NCI-H1048 (cell line): ENCODE data around the gene TNNT3.

Experiments
- DNase-seq: peaks from one replicate; lab custom pipeline; 2025; lab: John Stamatoyannopoulos, UW

TNNT3 gene

GRCh38 chr11:1923201-1923956 is 3.9 kb downstream of the TNNT3 start:
- no peak for DNase-seq

DNA sequence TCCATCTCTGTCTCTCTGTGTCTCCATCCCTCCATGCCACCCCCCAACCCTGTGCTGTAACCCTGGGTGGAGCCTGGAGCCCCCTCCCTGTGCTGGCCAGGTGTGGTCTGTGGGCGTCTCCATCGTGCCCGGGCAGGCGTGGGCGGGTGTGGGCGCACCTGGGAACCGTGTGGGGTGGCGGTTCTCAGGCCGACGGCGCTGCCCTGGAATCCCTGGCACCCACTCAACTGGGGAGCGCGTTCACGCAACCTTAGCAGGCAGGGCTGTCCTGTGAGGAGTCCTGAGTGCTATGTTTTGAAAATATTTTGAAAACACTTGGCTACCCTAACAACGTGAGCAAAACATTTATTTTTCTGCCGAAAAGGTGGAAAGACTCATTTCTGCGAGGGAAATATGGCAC is 4.7 kb downstream of the TNNT3 start:
- no peak for DNase-seq

DNA sequence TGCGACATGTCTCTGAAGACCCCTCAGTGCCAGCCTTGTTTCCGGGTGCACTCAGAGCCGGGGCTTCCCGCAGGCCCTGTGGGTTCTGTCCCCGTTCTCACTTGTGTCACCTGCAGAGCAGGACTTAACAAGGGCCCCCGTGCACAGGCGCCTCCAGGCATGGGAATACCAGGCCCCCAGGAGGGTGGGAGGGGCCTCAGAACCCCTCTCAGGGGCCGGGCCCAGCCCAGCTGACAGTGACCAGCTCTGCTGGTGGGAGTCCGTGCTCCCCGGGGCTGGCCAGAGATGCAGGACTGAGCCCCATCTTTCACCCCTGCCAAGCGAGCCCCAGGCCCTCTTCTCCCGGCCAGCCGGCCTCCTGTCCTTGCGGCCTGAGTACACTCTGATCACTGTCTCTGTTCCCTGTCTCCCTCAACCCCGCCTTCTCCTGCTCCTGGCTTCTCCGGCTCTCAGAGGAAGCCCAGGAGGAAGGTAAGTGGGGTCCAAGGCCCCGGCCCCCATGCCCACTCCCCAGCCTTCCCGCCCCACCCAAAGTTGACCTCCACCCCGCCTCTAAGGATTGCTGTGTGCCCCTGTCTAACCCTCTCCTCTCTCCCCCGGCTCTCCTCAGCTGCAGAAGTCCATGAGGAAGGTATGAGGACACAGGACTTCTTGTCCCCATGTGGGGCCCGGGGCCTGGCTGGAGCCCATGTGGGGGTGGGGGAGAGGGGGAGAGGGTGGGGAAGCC is 5.3 kb downstream of the TNNT3 start:
- no peak for DNase-seq

- DNase-seq, result no peak
Measured at GRCh38 chr11:1925373-1926155, 6.1 kb downstream of the TNNT3 start.

DNA sequence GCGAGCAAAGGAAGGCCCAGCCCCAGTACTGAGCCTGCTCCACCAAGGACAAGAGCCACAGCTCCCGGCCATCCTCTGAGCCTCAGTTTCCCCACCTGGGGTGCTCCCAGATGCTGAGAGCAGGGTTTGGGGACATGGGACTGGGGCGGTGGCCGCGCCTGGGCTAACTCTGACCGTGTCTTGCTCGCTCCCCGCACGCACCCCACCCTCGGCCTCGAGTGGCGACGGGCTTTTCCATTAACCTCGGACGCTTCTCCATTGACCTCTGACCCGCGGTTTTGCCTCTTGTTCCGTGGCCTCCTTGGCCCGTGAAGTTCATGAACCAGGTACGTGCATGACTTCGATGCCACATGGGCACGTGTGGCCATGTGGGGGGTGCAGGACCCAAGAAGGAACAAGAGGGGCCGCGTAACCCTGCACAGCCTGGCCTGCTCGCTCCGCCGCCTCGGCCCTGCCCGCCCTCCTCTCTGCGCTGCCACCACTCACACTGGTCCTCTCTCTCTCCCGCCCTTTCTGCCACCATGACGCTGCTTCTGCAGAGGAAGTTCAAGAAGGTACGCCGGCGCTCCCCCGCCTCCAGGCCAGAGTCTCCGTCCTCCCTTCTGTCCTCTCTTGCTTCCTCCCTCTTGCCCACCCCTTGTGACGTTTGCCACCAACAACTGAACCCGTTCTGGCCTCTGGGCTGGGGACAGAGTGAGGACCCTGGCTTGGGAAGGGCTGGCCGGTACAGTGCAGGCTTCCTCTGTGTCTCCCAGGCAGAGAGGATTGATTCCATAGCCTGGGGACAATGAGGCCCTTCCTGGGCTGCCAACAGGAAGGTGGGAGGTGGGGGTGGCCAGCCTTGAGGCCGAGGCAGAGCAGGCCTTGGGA is 6.9 kb downstream of the TNNT3 start:
- no peak for DNase-seq

DNA sequence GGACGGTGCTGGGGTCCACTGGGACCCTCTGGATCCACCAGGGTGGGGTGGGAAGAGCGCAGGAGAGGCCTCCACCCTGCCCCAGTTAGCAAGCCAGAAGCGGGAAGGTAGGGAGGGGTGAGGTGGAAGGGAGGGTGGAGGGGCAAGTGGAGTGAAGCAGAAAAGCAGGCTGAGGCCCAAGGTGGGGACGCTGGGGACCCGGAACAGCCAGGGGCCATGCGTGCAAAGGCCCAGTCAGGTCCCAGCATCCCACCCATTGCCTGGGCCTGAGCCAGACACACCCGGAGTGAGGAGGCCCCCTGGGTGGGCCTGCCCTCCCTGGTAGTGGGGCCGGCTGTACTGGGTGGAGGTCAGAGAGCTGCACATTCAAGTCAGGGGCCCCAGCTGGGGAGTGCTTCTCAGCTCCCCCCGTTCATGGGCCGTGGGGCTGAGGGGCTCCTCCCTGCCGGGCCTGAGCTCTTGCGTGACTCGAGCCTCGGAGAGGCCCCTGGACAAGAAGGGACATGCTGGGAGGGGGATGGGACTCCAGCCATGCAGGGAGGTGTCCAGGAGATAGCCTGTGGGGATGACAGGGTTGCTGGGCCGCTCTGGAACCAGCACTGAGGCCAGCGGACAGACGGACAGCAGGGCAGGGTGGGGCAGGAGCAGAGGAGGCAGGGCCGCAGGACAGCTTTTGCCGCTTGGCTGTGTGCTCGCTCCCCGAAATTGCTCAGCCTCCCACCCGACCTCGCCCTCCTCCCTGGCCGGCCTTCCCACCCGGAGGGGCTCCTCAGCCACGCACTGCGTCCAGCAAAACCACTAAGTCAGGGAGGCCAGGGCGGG is 7.7 kb downstream of the TNNT3 start:
- DNase-seq, result no peak

DNA sequence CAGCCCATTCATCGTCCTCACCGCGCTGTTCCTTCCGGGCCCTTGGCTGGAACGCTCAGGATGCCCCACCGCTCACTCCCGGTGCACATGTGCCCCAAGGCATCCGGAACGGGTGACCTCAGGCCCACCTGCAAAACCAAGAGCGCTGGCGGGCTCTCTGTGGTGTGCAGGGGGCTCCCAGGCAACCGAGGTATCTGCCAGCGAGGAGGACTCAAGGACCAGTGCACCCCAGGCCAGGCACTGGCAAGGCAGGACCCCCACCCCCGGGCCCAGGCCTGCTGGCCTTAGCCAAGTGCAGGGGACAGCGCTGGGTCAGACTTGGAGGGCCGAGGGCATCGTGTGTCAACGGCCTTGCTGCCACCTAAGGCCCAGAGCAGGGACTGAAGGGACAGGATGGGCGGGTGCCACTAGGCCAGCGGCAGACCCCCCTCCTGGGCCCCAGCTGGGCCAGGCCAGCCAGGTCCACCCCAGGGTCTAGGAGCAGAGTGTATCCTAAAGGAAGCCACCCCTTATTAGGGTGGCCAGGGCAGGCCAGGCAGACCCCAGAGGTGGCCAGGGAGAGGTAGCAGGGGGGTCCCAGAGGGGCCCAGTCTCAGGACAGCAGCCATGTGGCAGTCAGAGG is 8.5 kb downstream of the TNNT3 start:
- no peak for DNase-seq

GRCh38 chr11:1928470-1928890 is 9.0 kb downstream of the TNNT3 start:
- DNase-seq, result no peak

DNA sequence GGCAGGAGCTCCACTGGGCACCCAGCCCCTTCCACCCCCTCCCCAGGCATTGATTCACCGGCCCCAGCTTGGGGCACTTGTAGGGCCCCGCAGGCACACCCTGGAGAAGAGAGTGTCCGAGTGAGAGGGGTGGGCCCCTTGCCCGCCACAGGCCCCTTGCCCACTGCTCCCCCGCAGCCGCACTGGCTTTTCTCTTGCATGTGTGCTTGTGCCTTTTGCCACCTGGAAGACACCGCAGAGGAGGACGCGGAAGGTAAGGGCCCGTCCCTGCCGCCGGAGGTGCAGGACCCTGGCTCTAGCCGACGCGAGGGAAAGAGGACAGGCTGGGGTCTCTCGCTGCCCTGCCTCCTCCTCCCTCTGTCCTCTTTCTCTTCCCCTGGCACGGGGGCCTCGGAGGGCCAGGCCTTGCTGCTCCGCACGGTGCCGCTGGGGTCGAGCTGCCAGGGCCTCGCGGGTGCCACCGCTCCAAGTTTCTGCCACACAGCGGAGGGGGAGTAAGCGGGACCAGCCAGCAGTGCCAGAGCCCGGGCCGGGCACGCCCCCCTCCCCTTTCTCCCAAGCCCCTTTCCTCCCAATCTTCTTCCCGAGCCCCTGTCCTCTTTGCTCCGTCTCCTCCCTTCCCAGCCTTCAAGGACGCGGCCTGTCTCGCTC is 9.5 kb downstream of the TNNT3 start:
- no peak for DNase-seq

DNA sequence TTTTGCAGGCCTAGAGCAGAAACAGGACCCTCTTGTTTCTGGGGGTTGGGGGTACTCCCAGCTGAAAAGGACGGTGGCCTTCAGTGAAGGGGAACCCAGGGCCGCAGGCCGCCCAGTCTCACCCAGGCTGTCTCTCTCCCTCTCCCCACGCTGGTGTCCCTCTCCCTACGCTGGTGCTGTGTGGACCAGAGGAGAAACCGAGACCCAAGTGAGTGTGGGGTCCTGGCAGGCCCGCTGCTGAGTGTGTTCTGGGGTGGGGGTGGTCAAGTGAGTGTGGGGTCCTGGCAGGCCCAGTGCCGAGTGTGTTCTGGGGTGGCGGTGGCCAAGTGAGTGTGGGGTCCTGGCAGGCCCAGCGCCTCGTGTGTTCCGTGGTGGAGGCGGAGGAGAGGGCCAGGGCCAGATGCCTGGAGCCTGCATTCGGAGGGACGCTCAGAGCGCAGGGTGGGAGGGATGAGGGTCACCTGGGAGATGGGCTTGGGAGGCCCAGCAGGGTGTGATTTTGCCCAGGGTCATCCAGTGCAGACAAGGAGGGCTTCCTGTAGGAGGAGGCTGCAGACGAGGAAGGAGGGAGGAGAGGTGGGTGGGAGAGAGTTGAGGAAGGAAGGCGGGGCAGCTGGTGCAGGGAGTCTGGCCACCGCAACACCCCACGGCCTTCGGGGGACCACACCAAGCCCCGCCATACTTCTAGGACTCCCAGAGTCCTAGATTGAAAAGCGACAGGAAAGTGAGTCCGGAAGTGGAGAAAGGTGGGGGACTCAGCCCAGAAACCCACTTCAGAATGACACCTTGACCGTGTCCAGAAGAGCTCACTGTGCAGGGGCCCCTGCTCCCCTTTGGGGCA is 10.3 kb downstream of the TNNT3 start:
- no peak for DNase-seq

GRCh38 chr11:1930462-1930830 is 10.9 kb downstream of the TNNT3 start:
- no peak for DNase-seq

- no peak for DNase-seq
Measured at GRCh38 chr11:1931341-1932104, 12.0 kb downstream of the TNNT3 start.

DNA sequence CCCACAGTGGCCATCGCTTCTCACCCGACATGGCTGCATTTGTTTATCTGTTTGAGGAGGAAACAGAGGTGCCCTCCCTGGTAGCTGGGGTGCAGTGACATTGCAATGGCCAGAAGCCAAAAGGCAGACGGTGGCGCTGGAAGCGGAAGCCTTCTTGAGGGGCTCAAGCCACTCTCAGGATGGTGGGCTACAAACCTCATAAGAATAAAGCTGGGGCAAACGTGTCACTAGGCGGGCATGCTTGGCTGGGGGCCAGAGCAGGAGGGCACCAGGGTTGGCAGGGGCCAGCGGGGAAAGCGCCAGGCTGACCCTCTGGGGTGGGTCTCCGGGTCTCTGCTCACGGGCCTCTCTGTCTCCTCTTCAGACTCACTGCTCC is 12.6 kb downstream of the TNNT3 start:
- no peak for DNase-seq

GRCh38 chr11:1932681-1933080 is 13.2 kb downstream of the TNNT3 start:
- DNase-seq, result no peak

DNA sequence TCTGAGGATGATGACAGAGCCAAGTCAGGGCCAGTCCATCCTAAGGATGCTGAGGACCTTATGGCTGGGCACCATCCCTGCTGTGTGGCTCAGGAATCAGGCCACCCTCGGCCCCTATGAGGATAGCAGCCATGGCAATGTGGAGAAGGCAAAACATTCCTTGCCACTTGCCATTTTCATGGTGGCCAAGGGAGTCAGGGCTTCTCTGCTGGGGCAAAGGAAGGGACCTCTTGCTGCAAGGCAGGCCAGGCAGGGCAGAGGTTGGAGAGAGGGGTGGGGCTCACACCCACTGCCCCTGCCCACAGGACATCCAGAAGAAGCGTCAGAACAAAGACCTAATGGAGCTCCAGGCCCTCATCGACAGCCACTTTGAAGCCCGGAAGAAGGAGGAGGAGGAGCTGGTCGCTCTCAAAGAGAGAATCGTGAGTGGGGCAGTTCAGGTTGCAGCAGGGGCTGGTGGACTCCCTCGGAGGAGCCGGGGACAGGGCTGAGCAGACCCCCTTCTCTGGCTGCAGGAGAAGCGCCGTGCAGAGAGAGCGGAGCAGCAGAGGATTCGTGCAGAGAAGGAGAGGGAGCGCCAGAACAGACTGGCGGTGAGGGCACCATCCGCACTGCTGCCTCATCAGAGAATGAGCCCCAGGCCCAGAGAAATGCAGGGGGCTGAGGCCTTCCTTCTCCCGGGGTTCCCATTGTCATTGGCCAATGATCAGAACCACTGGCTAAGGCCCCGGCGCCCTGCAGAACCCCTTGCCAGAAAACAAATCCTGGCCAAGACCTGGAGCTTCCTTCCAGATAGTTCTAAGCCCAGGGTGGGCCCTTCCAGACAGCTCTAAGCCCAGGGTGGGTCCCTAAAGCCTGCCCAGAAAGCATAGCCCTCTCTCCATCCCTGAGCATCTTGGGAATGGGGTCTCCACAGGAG is 14.2 kb downstream of the TNNT3 start:
- no peak for DNase-seq

DNA sequence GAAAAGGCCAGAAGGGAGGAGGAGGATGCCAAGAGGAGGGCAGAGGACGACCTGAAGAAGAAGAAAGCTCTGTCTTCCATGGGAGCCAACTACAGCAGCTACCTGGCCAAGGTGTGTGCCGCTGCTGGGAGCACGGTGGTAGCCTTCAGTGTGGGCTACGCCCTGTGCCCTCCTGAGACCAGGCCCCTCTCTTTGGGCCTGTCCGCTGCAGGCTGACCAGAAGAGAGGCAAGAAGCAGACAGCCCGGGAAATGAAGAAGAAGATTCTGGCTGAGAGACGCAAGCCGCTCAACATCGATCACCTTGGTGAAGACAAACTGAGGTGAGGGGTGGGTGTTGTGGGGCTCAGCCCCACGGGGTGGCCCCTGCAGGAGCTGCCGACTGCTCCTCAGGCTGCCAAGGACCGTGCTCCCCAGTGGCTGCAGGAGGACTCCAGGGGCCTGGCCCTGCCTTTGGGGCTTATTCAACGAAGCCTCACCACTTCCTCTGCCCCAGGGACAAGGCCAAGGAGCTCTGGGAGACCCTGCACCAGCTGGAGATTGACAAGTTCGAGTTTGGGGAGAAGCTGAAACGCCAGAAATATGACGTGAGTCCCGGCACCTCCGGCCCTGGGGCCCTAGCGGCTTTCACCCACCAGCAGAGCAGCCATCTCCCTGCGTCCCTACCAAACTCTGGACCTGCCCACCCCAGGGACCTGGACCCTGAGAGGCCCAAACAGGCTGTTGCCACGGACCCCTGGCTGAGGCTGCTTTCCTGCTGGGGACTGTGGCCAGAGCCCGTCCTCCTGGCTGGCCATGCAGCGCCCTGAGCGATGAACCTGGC is 15.0 kb downstream of the TNNT3 start:
- no peak for DNase-seq
